K562 (cell line): ENCODE measurements around the gene FARSA. TPM values are rescaled to one million over a fixed set of nuclear protein-coding genes. Genes with fewer than 3 reads are reported as not detected.

Experiments used
- BDP1 ChIP-seq: IDR thresholded peaks from 3 replicates; pipeline ENCODE4 v1.6.1; 2011; ENCODE audit not compliant: insufficient read length, insufficient read depth
- CBX8 ChIP-seq: fragments of 200-600 bp; sonication (generic); IDR thresholded peaks from 2 replicates; pipeline ENCODE4 v1.6.1; 2012; ENCODE audit warnings: borderline replicate concordance, mixed run types, low read depth, mild to moderate bottlenecking, moderate library complexity, mixed read lengths, low read length, control low read depth, inconsistent platforms; ENCODE audit not compliant: poor library complexity, severe bottlenecking; ENCODE audit errors: extremely low read depth
- EP300 ChIP-seq: IDR thresholded peaks from 2 replicates; pipeline ENCODE4 v1.6.1; 2012; ENCODE audit warnings: low read length, improper control_type of control experiment
- EWSR1 ChIP-seq: fragments of 450-650 bp; IDR thresholded peaks from 2 replicates; pipeline ENCODE4 v1.6.1; 2018; ENCODE audit warnings: borderline replicate concordance, mild to moderate bottlenecking, low read depth, moderate library complexity; ENCODE audit not compliant: partially characterized antibody
- FOXK2 ChIP-seq, 2 experiments: fragments of 450-650 bp; IDR thresholded peaks in 1 of 2; conservative IDR thresholded peaks in 1 of 2; 2 replicates each; pipeline ENCODE4 v1.6.1; 2016; ENCODE audit warnings: low read depth in 2 of 2, mild to moderate bottlenecking in 1 of 2
- HEY1 ChIP-seq: fragments of 250-450 bp; sonication (Bioruptor Pico); IDR thresholded peaks from 2 replicates; pipeline ENCODE4 v1.5.0; 2020; ENCODE audit warnings: mild to moderate bottlenecking, moderate library complexity, borderline replicate concordance
- MAZ ChIP-seq, 2 experiments: fragments of 450-650 bp in 1 of 2; sonication (generic) in 1 of 2; formaldehyde crosslinking; IDR thresholded peaks in 1 of 2; conservative IDR thresholded peaks in 1 of 2; 2 replicates each; pipeline versions ENCODE4 v1.4.0 to v1.5.0; 2020; ENCODE audit warnings: mild to moderate bottlenecking in 1 of 2, missing genetic modification reagents in 1 of 2
- MYC ChIP-seq, 2 experiments: fragments of 250-450 bp in 1 of 2; sonication (Bioruptor Pico) in 1 of 2; IDR thresholded peaks; 2 replicates each; pipeline versions ENCODE4 v1.5.1 to v1.6.1; 2012 to 2021; ENCODE audit warnings: low read depth in 2 of 2, borderline replicate concordance in 1 of 2, improper control_type of control experiment in 1 of 2, low read length in 1 of 2, mild to moderate bottlenecking in 1 of 2, moderate library complexity in 1 of 2
- NELFE ChIP-seq: IDR thresholded peaks from 2 replicates; pipeline ENCODE4 v1.6.1; 2011; ENCODE audit warnings: mild to moderate bottlenecking; ENCODE audit not compliant: insufficient read depth, insufficient read length
- NONO ChIP-seq, 2 experiments: fragments of 200-400 bp in 1 of 2; fragments of 450-650 bp in 1 of 2; formaldehyde crosslinking in 1 of 2; IDR thresholded peaks; 2 replicates each; pipeline ENCODE4 v1.6.1; 2017; ENCODE audit warnings: low read depth in 2 of 2, mild to moderate bottlenecking in 2 of 2, moderate library complexity in 2 of 2, low read length in 1 of 2
- NR0B1 ChIP-seq: fragments of 450-650 bp; IDR thresholded peaks from one replicate; pipeline ENCODE4 v1.6.1; 2018; ENCODE audit warnings: mild to moderate bottlenecking, moderate library complexity; ENCODE audit not compliant: partially characterized antibody
- RERE ChIP-seq: sonication (generic); formaldehyde crosslinking; IDR thresholded peaks from 2 replicates; pipeline ENCODE4 v1.8.0; 2023; ENCODE audit warnings: missing genetic modification reagents, mild to moderate bottlenecking, borderline replicate concordance
- SNIP1 ChIP-seq: fragments of 450-650 bp; IDR thresholded peaks from 2 replicates; pipeline ENCODE4 v1.7.1; 2017; ENCODE audit warnings: low read depth, mild to moderate bottlenecking
- SNRNP70 ChIP-seq: fragments of 200-400 bp; formaldehyde crosslinking; optimal IDR thresholded peaks from 2 replicates; pipeline ENCODE3; 2017; ENCODE audit warnings: low read depth, low read length
- SREBF2 ChIP-seq: sonication (generic); formaldehyde crosslinking; IDR thresholded peaks from 2 replicates; pipeline ENCODE4 v1.4.0; 2020; ENCODE audit warnings: mild to moderate bottlenecking, missing genetic modification reagents
- SRSF9 ChIP-seq: fragments of 200-400 bp; formaldehyde crosslinking; IDR thresholded peaks from 2 replicates; pipeline ENCODE4 v1.6.1; 2017; ENCODE audit warnings: low read depth, low read length, borderline replicate concordance
- ZNF280B ChIP-seq: fragments of 250-450 bp; sonication (Bioruptor Pico); IDR thresholded peaks from 2 replicates; pipeline ENCODE4 v1.5.1; 2021; ENCODE audit warnings: mild to moderate bottlenecking
- ZNF583 ChIP-seq: fragments of 250-450 bp; sonication (Bioruptor Pico); IDR thresholded peaks from 2 replicates; pipeline ENCODE4 v1.4.0; 2020
- polyA plus RNA-seq, 8 experiments: library from polyadenylated mRNA; depleted of rRNA in 4 of 8; stranded (reverse) in 5 of 8; unstranded in 3 of 8; fragments of >200 nt; fragmentation: Nextera tagmentation in 2 of 8; fragmentation: Illumina TruSeq in 1 of 8; extraction: Ambion mirVana in 2 of 8; extraction: Trizol in 1 of 8; gene quantifications; 2 replicates each; pipeline versions ENCODE4 v1.2.1 to v1.2.3, GENCODE V29; 2011 to 2014; ENCODE audit warnings: inconsistent platforms in 1 of 8, missing spikeins in 1 of 8
- total RNA-seq, 7 experiments: library from RNA; depleted of rRNA in 6 of 7; stranded (reverse); fragments of >200 nt in 6 of 7; fragmentation: Illumina TruSeq in 2 of 7; extraction: Trizol in 2 of 7; gene quantifications; 2 replicates each; pipeline versions ENCODE4 v1.2.1 to v1.2.3, GENCODE V29; 2011 to 2021; ENCODE audit warnings: low replicate concordance in 1 of 7

Gene FARSA
- total and polyA plus RNA-seq, 9 of the 15 experiments (the other 6 are each of a cell fraction or from before 2014, with no cell fraction given): 25.2 to 237 (median 89.6) TPM

GRCh38 chr19:12945479-12946091, 12.1 kb upstream of the FARSA start, which contains the start of gene RAD23A (continued):
- TF ChIP-seq ZNF280B (CRISPR knock-in tag) (no peak), SNRNP70 (no peak), SREBF2 (CRISPR knock-in tag) (no peak), CBX8 (no peak), MAZ (CRISPR knock-in tag; conservative IDR thresholded peaks at IDR 0.05 in 1 of 2, IDR thresholded peaks at IDR 0.05 in 1 of 2) (peak; percentile 75 to 93), NR0B1 (no peak), NONO (IDR thresholded peaks at IDR 0.05; ENCODE audit: low read depth in 2 of 2, low read length in 1 of 2) (peak; percentile 47 to 58; a peak in 1 of 4 replicates), HEY1 (CRISPR knock-in tag) (peak; percentile 90; the same call in 1 of the 2 replicates), MYC (IDR thresholded peaks at IDR 0.05; ENCODE audit: low read depth, low read length) (peak; percentile 98), MYC (CRISPR knock-in tag; IDR thresholded peaks at IDR 0.05; ENCODE audit: borderline replicate concordance, low read depth) (peak; percentile 93; the same call in 1 of the 2 replicates), BDP1 (no peak), RERE (CRISPR knock-in tag) (no peak), EP300 (no peak), NELFE (no peak), FOXK2 (conservative IDR thresholded peaks at IDR 0.05 in 1 of 2, IDR thresholded peaks at IDR 0.05 in 1 of 2; ENCODE audit: low read depth in 2 of 2) (peak; percentile 79 to 82), SNIP1 (no peak), EWSR1 (no peak), SRSF9 (no peak), ZNF583 (CRISPR knock-in tag) (peak; percentile 85)
